Fibroblast of lung (primary cell): ENCODE results near the gene TMEM161A. TPM values are rescaled to one million over a fixed set of nuclear protein-coding genes. Genes with fewer than 3 reads are reported as not detected.

Experiments used
- DNase-seq, 2 donors: peaks; one replicate each; pipeline versions ENCODE4 v3.0.0 to v3.0.0-alpha.2; 2010; ENCODE audit warnings: low read depth in 2 of 2
- H2AFZ ChIP-seq: 2 replicates; pipeline ENCODE4 v1.5.1; 2012; ENCODE audit warnings: low read length, control low read depth, inconsistent platforms
- H3K27ac ChIP-seq: 2 replicates; pipeline ENCODE4 v1.5.1; 2011; ENCODE audit warnings: low read length, control low read depth; ENCODE audit not compliant: insufficient read depth
- H3K27me3 ChIP-seq: 2 replicates; pipeline ENCODE4 v1.5.1; 2011; ENCODE audit warnings: mild to moderate bottlenecking, low read length; ENCODE audit not compliant: control insufficient read depth, insufficient read depth
- H3K36me3 ChIP-seq: 2 replicates; pipeline ENCODE4 v1.5.1; 2011; ENCODE audit warnings: low read length; ENCODE audit not compliant: control insufficient read depth, insufficient read depth
- H3K4me1 ChIP-seq: 2 replicates; pipeline ENCODE4 v1.5.1; 2011; ENCODE audit warnings: low read length; ENCODE audit not compliant: control insufficient read depth, insufficient read depth; ENCODE audit errors: extremely low read depth
- H3K4me2 ChIP-seq: 2 replicates; pipeline ENCODE4 v1.5.1; 2011; ENCODE audit warnings: low read length, control low read depth; ENCODE audit not compliant: insufficient read depth; ENCODE audit errors: extremely low read depth
- H3K4me3 ChIP-seq, 4 experiments: fragments of 200-600 bp in 1 of 4; sonication (generic) in 1 of 4; replicated peaks in 1 of 4; 2 replicates each; pipeline ENCODE4 v1.5.1; 2011 to 2016; ENCODE audit warnings: low read length in 4 of 4, low read depth in 3 of 4, mild to moderate bottlenecking in 3 of 4, control low read depth in 2 of 4, inconsistent platforms in 1 of 4, mixed read lengths in 1 of 4; ENCODE audit not compliant: insufficient read depth in 1 of 4; ENCODE audit errors: control extremely low read depth in 1 of 4
- H3K79me2 ChIP-seq: 2 replicates; pipeline ENCODE4 v1.5.1; 2012; ENCODE audit warnings: mild to moderate bottlenecking, low read length, inconsistent platforms; ENCODE audit not compliant: control insufficient read depth, insufficient read depth
- H3K9ac ChIP-seq: 2 replicates; pipeline ENCODE4 v1.5.1; 2011; ENCODE audit warnings: mild to moderate bottlenecking, low read length, control low read depth; ENCODE audit not compliant: insufficient read depth
- H3K9me3 ChIP-seq: 2 replicates; pipeline ENCODE4 v1.5.1; 2012; ENCODE audit warnings: low read depth, low read length; ENCODE audit not compliant: control insufficient read depth, insufficient read depth
- H4K20me1 ChIP-seq: 2 replicates; pipeline ENCODE4 v1.5.1; 2011; ENCODE audit warnings: low read length; ENCODE audit not compliant: control insufficient read depth, insufficient read depth; ENCODE audit errors: extremely low read depth
- EZH2 ChIP-seq: IDR thresholded peaks from 2 replicates; pipeline ENCODE4 v1.5.1; 2012; ENCODE audit warnings: low read length, control low read depth, mild to moderate bottlenecking; ENCODE audit errors: missing control alignments
- polyA plus RNA-seq, 2 donors: library from polyadenylated mRNA; depleted of rRNA in 1 of 2; stranded (reverse) in 1 of 2; unstranded in 1 of 2; fragments of >200 nt; gene quantifications; 2 replicates each; pipeline ENCODE4 v1.2.1, GENCODE V29; 2011 to 2012; ENCODE audit warnings: missing spikeins in 1 of 2
- total RNA-seq: library from RNA; depleted of rRNA; stranded (reverse); fragments of >200 nt; gene quantifications from 2 replicates; pipeline ENCODE4 v1.2.1, GENCODE V29; 2014
- TF ChIP-seq, protein P1 (sequence below), 2 donors: IDR thresholded peaks in 1 of 2; conservative IDR thresholded peaks in 1 of 2; 1 replicate in 1 of 2; 2 replicates in 1 of 2; pipeline ENCODE4 v1.5.1; 2011 to 2012; ENCODE audit warnings: low read length in 2 of 2, control low read depth in 1 of 2, inconsistent platforms in 1 of 2, low read depth in 1 of 2, mild to moderate bottlenecking in 1 of 2

Gene TMEM161A
- total and polyA plus RNA-seq, 2 donors (not counting 1 experiment from before 2014, with no cell fraction given), result 9.4 to 23.8 TPM

DNA sequence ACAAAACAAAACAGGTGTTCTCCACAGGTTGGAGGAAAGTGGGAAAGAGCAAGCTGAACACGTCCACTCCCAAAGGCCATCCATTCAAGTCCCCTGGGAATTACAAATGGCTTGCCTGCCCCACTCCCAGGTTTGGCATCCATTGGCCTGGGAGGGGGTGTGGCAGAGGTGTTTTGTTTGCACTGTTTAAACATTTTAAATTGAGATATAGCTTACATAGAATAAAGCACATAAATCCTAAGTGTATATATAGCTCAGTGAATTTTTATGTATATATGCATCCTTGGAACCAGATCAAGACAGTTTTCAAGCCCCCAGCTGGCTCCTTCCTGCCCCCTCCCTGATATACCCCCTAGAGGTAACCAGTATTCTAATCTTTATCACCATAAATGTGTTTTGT is 61.8 kb downstream of the TMEM161A start:
- DNase-seq, result no peak
- Histone ChIP-seq H3K9ac (no peak overlapping the region), H3K27ac (no peak overlapping the region), H3K4me2 (no peak overlapping the region), H3K27me3 (no peaks in the 10 kb centered on the region), H3K4me3 (no peak overlapping the region), H3K79me2 (no peaks in the 10 kb centered on the region), H3K4me1 (no peaks in the 10 kb centered on the region), H4K20me1 (no peaks in the 10 kb centered on the region), H2AFZ (no peak overlapping the region), H3K36me3 (no peaks in the 10 kb centered on the region), H3K9me3 (no peaks in the 10 kb centered on the region)
- no peak for TF ChIP-seq EZH2

DNA sequence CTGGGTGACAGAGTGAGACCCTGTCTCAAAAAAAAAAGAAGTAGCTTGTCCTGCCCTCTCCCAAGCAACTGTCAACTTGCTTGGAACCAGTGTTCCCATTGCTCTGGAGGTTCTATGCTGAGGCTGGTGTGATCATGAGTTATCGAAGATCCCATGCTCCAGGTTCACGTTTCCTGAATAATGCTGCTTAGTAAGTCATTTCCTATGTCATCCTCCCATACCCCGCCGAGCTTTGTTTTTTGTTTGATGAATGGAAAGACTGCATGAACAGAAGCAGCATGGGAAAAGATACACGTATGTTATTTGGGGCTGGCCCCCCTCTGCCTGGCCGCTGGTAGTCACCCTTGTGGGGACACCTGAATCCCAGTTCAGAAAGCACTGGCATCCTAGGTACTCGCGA is 63.2 kb downstream of the TMEM161A start:
- Histone ChIP-seq H3K27me3 (no peaks in the 10 kb centered on the region), H2AFZ (no peak overlapping the region), H3K9ac (no peak overlapping the region), H3K4me2 (no peak overlapping the region), H3K4me3 (no peak overlapping the region), H3K4me1 (no peaks in the 10 kb centered on the region), H3K9me3 (no peaks in the 10 kb centered on the region), H3K36me3 (no peaks in the 10 kb centered on the region), H4K20me1 (no peaks in the 10 kb centered on the region), H3K27ac (no peak overlapping the region), H3K79me2 (no peaks in the 10 kb centered on the region)
- TF ChIP-seq EZH2, result no peak
- TF ChIP-seq, protein P1, sequence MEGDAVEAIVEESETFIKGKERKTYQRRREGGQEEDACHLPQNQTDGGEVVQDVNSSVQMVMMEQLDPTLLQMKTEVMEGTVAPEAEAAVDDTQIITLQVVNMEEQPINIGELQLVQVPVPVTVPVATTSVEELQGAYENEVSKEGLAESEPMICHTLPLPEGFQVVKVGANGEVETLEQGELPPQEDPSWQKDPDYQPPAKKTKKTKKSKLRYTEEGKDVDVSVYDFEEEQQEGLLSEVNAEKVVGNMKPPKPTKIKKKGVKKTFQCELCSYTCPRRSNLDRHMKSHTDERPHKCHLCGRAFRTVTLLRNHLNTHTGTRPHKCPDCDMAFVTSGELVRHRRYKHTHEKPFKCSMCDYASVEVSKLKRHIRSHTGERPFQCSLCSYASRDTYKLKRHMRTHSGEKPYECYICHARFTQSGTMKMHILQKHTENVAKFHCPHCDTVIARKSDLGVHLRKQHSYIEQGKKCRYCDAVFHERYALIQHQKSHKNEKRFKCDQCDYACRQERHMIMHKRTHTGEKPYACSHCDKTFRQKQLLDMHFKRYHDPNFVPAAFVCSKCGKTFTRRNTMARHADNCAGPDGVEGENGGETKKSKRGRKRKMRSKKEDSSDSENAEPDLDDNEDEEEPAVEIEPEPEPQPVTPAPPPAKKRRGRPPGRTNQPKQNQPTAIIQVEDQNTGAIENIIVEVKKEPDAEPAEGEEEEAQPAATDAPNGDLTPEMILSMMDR (conservative IDR thresholded peaks at IDR 0.05 in 1 of 2, IDR thresholded peaks at IDR 0.05 in 1 of 2; ENCODE audit: low read depth in 1 of 2, low read length in 2 of 2), result no peak
- no peak for DNase-seq

DNA sequence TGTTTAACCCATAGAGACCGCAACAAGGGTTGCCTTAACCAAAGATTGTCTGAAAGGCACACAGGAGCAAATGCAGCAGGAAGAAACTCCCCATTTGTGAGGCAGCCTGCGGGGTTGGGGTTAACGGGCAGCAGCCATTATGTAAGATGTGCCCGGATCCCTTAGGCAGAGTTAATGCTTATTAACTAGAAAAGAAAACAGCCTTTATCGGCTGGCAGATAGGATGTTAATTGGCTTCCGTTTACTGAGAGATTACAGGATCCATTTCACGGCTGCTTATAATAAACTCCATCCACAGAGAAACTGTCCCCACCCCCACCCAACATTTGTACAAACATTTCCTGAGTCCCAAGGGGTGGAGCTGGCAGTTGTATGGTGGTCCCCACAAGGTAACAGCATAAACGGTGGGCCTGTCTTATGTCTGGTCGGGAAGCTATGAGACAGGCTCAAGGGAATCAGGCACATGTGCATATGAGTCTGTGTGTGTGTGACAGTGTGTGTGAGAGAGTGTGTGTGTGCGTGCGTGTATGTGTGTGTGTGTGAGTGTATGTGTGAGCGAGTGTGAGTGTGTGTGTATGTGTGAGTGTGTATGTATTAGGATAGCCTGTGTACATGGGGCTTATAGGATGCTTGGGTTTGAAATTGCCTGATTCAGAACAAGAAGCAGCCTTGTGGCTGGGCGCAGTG is 63.9 kb downstream of the TMEM161A start:
- Histone ChIP-seq H3K36me3 (no peaks in the 10 kb centered on the region), H2AFZ (no peak overlapping the region), H3K4me1 (no peaks in the 10 kb centered on the region), H3K27ac (no peak overlapping the region), H3K9ac (no peak overlapping the region), H4K20me1 (no peaks in the 10 kb centered on the region), H3K4me2 (no peak overlapping the region), H3K9me3 (no peaks in the 10 kb centered on the region), H3K79me2 (no peaks in the 10 kb centered on the region), H3K4me3 (no peak overlapping the region), H3K27me3 (no peaks in the 10 kb centered on the region)
- TF ChIP-seq, protein P1 (conservative IDR thresholded peaks at IDR 0.05 in 1 of 2, IDR thresholded peaks at IDR 0.05 in 1 of 2; ENCODE audit: low read depth in 1 of 2, low read length in 2 of 2), result no peak
- no peak for TF ChIP-seq EZH2
- DNase-seq, result no peak
